DMS79 (cell line): Measurements from ENCODE around the gene PTPRT.

Experiments used
- DNase-seq: peaks from one replicate; lab custom pipeline; 2025; lab: John Stamatoyannopoulos, UW

PTPRT gene

GRCh38 chr20:42611889-42612837 lies 577.5 kb downstream of the PTPRT start:
- DNase-seq: no peak

- DNase-seq: no peak
Measured at GRCh38 chr20:42611423-42611822, 578.3 kb downstream of the PTPRT start.

GRCh38 chr20:42610070-42610469 lies 579.6 kb downstream of the PTPRT start:
- no peak for DNase-seq

- no peak for DNase-seq
Measured at GRCh38 chr20:42609618-42610017, 580.1 kb downstream of the PTPRT start.

- no peak for DNase-seq
Measured at GRCh38 chr20:42604998-42605956, 584.4 kb downstream of the PTPRT start.

- no peak for DNase-seq
Measured at GRCh38 chr20:42603655-42604054, 586.1 kb downstream of the PTPRT start.

- DNase-seq: no peak
Measured at GRCh38 chr20:42598581-42598980, 591.1 kb downstream of the PTPRT start.

- DNase-seq: no peak
Measured at GRCh38 chr20:42595625-42596024, 594.1 kb downstream of the PTPRT start.

GRCh38 chr20:42594659-42595058 lies 595.0 kb downstream of the PTPRT start:
- DNase-seq: no peak

GRCh38 chr20:42594011-42594410 lies 595.7 kb downstream of the PTPRT start:
- no peak for DNase-seq

GRCh38 chr20:42589976-42590639 lies 599.6 kb downstream of the PTPRT start:
- DNase-seq: no peak

- DNase-seq: no peak
Measured at GRCh38 chr20:42588847-42589246, 600.9 kb downstream of the PTPRT start.

- no peak for DNase-seq
Measured at GRCh38 chr20:42587427-42587826, 602.3 kb downstream of the PTPRT start.

GRCh38 chr20:42581311-42581710 lies 608.4 kb downstream of the PTPRT start:
- DNase-seq: no peak

GRCh38 chr20:42576167-42576566 lies 613.5 kb downstream of the PTPRT start:
- no peak for DNase-seq

GRCh38 chr20:42572320-42573016 lies 617.2 kb downstream of the PTPRT start:
- DNase-seq: no peak

- DNase-seq: no peak
Measured at GRCh38 chr20:42567409-42567808, 622.3 kb downstream of the PTPRT start.

GRCh38 chr20:42565235-42565995 lies 624.3 kb downstream of the PTPRT start:
- DNase-seq: no peak

- no peak for DNase-seq
Measured at GRCh38 chr20:42559665-42560064, 630.0 kb downstream of the PTPRT start.

GRCh38 chr20:42556575-42556974 lies 633.1 kb downstream of the PTPRT start:
- DNase-seq: no peak

- DNase-seq: no peak
Measured at GRCh38 chr20:42553374-42553773, 636.3 kb downstream of the PTPRT start.
